Measurements from ENCODE around the gene GRIA1.
A peak's percentile ranks its signal among the peaks of the same experiment; 100 is the strongest.
"Not testable (repeated sequence)": the region's sequence is repeated elsewhere in the genome, so short reads cannot be mapped to it uniquely, and the experiment has no call there.

GRIA1 gene

DNA sequence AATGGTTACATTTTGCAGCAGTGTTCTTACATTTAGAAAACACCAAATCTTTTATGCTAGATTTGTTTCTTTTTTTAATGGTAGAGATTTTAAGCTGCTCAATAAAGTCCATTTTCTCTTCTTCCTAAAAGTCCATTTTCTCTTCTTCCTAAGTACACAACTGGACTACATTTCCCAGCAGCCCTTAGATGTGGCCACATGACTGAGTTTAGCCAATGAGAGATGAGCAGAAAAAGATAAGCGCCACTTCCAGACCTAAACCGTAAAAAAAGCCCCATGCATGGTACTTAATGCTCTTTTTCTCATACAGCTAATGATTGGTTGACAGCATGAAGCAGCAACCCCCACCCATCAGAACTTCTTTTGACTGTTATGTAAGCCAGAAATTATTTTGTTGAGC is 341.5 kb downstream of the GRIA1 start:
- no peak for DNase-seq (ENCODE audit: low read depth)

DNA sequence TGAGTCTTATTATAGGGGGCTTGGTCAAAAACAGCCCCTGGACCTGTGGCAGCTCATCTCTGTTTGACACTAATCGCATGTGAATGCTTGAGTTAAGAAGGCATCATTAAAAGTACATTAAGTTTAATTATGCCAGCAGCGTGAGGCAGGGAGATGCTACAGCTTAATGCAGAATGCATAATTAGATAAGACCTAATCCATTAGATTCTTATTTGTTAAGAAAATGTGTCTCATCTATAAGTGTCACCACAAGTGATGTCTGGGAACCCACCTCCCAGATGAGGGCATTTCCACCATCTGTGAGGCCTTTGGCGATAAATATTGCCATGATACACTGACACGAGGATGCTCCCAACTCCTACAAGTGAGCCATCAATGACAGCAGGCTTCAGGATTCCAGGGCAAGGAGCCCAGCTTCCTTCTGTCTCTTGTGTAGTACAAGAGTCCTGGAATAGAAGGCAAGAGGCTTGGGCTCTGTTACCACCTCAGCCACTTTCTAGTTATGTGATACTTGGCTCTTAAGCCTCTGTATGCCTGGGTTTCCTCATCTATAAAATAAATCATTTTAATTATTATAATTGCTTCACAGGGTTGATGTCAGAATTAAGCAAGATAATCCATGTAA is 345.5 kb downstream of the GRIA1 start:
- DNase-seq (ENCODE audit: low read depth), result no peak

DNA sequence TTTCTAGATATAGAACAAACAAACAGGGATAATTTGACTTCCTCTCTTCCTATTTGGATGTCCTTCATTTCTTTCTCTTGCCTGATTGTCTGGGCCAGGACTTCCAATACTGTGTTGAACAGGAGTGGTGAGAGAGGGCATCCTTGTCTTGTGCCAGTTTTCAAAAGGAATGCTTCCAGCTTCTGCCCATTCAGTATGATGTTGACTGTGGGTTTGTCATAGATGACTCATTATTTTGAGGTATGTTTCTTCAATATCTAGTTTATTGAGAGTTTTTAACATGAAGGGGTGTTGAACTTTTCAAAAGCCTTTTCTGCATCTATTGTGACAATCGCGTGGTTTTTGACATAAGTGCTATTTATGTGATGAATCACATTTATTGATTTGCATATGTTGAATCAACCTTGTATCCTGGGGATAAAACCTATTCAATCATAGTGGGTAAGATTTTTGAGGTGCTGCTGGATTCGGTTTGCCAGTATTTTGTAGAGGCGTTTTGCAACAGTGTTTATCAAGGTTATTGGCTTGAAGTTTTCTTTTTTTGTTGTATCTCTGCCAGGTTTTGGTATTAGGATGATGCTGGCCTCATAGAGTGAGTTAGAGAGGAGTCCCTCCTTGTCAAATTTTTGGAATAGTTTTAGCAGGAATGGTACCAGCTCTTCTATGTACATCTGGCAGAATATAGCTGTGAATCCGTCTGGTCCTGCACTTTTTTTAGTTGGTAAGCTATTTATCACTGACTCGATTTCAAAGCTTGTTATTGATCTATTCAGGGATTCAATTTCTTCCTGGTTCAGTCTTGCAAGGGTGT is 359.0 kb downstream of the GRIA1 start:
- peak; percentile 40 for DNase-seq (ENCODE audit: low read depth)

DNA sequence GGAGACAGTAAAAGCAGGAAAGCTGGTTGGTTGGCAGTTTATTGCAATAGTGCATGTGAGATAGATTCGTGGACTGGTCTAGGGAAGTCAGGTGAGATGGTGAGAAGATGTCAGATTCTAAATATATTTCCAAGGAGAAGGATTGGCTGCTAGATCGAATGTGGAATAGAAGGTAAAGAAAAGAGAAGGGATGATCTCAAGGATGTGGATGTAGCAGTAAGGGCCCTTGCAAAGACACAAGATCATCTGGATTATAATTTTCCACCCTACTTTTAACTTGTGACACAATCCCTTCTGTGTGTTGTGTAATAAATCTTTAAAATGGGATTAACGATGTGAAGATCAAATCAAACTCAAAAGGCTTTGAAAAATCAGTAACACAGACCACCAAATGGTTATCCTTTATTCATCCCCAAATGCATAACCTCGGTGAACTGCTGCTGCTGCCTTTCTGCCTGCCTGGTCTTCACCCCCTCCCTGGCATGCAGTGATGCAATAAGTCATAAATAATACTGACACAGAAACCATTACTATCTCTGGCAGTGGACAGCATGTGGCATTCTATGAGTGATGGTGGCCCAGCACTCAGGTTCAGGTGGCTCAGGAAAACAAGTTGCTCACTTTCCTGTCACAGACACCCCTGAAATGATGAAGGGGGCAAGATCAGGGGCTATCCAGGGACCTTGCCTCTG is 369.9 kb downstream of the GRIA1 start:
- DNase-seq (ENCODE audit: low read depth), result no peak

DNA sequence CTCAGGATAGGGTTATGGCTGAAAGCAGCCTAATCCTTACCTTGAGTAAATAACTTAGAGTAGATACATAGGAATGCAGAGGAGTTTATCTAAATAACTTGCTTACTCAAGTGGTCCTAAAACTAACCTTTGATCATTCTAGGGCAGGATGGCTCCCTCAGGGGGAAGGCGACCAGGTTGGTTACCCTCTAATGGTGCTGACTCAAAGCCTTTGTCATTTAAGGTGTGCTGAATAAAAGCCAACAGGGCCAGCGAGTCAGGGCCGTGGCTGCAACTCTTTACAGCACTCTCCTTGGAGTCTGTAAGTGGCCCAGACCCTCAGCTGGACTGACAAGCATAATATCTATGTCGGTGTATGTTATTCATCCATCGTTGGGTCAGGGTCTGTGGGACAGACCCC is 372.4 kb downstream of the GRIA1 start:
- DNase-seq (ENCODE audit: low read depth), result not testable (repeated sequence)
